Neural progenitor cell (in vitro differentiated cells): ENCODE measurements around the gene TP73. TPM values are rescaled to one million over a fixed set of nuclear protein-coding genes. Genes with fewer than 3 reads are reported as not detected.

ENCODE experiments used
- DNase-seq: peaks from one replicate; pipeline ENCODE4 v3.0.0-alpha.2; 2016; ENCODE audit warnings: low spot score
- H2AFZ ChIP-seq: fragments of 200-600 bp; sonication (generic); replicated peaks from 2 replicates; pipeline ENCODE4 v1.6.1; 2016; ENCODE audit warnings: antibody characterized with exemption
- H3F3A ChIP-seq: fragments of 200-600 bp; sonication (generic); 2 replicates; pipeline ENCODE4 v1.6.1; 2016; ENCODE audit warnings: antibody characterized with exemption, low read depth
- H3K27ac ChIP-seq: fragments of 200-600 bp; sonication (generic); 2 replicates; pipeline ENCODE4 v1.5.1; 2016; ENCODE audit warnings: mild to moderate bottlenecking
- H3K27me3 ChIP-seq: fragments of 200-600 bp; sonication (generic); 2 replicates; pipeline ENCODE4 v1.6.1; 2016; ENCODE audit warnings: mild to moderate bottlenecking, moderate library complexity
- H3K36me3 ChIP-seq: fragments of 200-600 bp; sonication (generic); 2 replicates; pipeline ENCODE4 v1.5.1; 2016
- H3K4me1 ChIP-seq: fragments of 200-600 bp; sonication (generic); 2 replicates; pipeline ENCODE4 v1.6.1; 2016; ENCODE audit warnings: mixed run types
- H3K4me2 ChIP-seq: fragments of 200-600 bp; sonication (generic); 2 replicates; pipeline ENCODE4 v1.6.1; 2016
- H3K4me3 ChIP-seq: fragments of 200-600 bp; sonication (generic); 2 replicates; pipeline ENCODE4 v1.5.1; 2016
- H3K79me2 ChIP-seq: fragments of 200-600 bp; sonication (generic); 2 replicates; pipeline ENCODE4 v1.6.1; 2016; ENCODE audit warnings: low read depth
- H3K9ac ChIP-seq: fragments of 200-600 bp; sonication (generic); 2 replicates; pipeline ENCODE4 v1.6.1; 2016
- H3K9me3 ChIP-seq: fragments of 200-600 bp; sonication (generic); 2 replicates; pipeline ENCODE4 v1.5.1; 2016; ENCODE audit warnings: low read depth
- H4K20me1 ChIP-seq: fragments of 200-600 bp; sonication (generic); 2 replicates; pipeline ENCODE4 v1.6.1; 2016; ENCODE audit warnings: low read depth
- H3K27ac Mint-ChIP-seq: 3 replicates; pipeline ENCODE4 v1.8.0; 2021; ENCODE audit warnings: mixed read lengths
- H3K27me3 Mint-ChIP-seq: 2 replicates; pipeline ENCODE4 v1.8.0; 2022; ENCODE audit warnings: low read depth, mild to moderate bottlenecking, inconsistent platforms, moderate library complexity, mixed read lengths; ENCODE audit not compliant: insufficient read depth
- H3K36me3 Mint-ChIP-seq: 3 replicates; pipeline ENCODE4 v1.8.0; 2021; ENCODE audit warnings: mixed read lengths
- H3K4me1 Mint-ChIP-seq: 3 replicates; pipeline ENCODE4 v1.8.0; 2021; ENCODE audit warnings: mixed read lengths
- H3K4me3 Mint-ChIP-seq: 3 replicates; pipeline ENCODE4 v1.8.0; 2021; ENCODE audit warnings: mild to moderate bottlenecking, moderate library complexity, mixed read lengths
- H3K9me3 Mint-ChIP-seq: 3 replicates; pipeline ENCODE4 v1.8.0; 2020; ENCODE audit warnings: mixed read lengths
- CTCF ChIP-seq: fragments of 200-600 bp; sonication (generic); IDR thresholded peaks from 2 replicates; pipeline ENCODE4 v1.5.1; 2017; ENCODE audit warnings: antibody characterized with exemption, mild to moderate bottlenecking
- EZH2 ChIP-seq: fragments of 200-600 bp; sonication (generic); IDR thresholded peaks from 2 replicates; pipeline ENCODE4 v1.6.1; 2017; ENCODE audit warnings: antibody characterized with exemption, mild to moderate bottlenecking, moderate library complexity
- EZH2phosphoT487 ChIP-seq: fragments of 200-600 bp; sonication (generic); IDR thresholded peaks from 2 replicates; pipeline ENCODE4 v1.6.1; 2017; ENCODE audit warnings: antibody characterized with exemption
- total RNA-seq: library from RNA; depleted of rRNA; stranded (reverse); fragments of >200 nt; gene quantifications from 2 replicates; pipeline ENCODE4 v1.2.3, GENCODE V29; 2015; ENCODE audit warnings: low replicate concordance

Gene TP73
- total RNA-seq, 1 donor from 2014 or later: not detected

GRCh38 chr1:3670823-3671265 is 18.5 kb downstream of the TP73 start:
- Mint-ChIP-seq H3K27ac (no peak overlapping the region), H3K36me3 (peaks cover 3% of the 10 kb centered on the region), H3K9me3 (no peaks in the 10 kb centered on the region), H3K27me3 (peaks cover 13% of the 10 kb centered on the region), H3K4me1 (peaks cover 32% of the 10 kb centered on the region), H3K4me3 (no peak overlapping the region)
- Histone ChIP-seq H4K20me1 (no peaks in the 10 kb centered on the region), H3K4me3 (no peak overlapping the region), H3K27ac (no peak overlapping the region), H3K36me3 (no peaks in the 10 kb centered on the region), H3K79me2 (no peaks in the 10 kb centered on the region), H3K9ac (no peak overlapping the region), H3K9me3 (no peaks in the 10 kb centered on the region), H3F3A (no peaks in the 10 kb centered on the region), H3K4me1 (no peaks in the 10 kb centered on the region), H3K4me2 (no peak overlapping the region), H2AFZ (no peak overlapping the region), H3K27me3 (peaks cover 44% of the 10 kb centered on the region)
- DNase-seq: no peak
- no peak for TF ChIP-seq EZH2
- TF ChIP-seq CTCF: no peak
- no peak for TF ChIP-seq EZH2phosphoT487

GRCh38 chr1:3671371-3672180 is 19.3 kb downstream of the TP73 start:
- no peaks in the 10 kb centered on the region for H3K9me3 ChIP-seq
- H3K27me3 ChIP-seq: peaks cover 44% of the 10 kb centered on the region
- H3K27ac Mint-ChIP-seq: peak overlapping the region; percentile 87
- H2AFZ ChIP-seq: no peak overlapping the region
- no peaks in the 10 kb centered on the region for H3K4me1 ChIP-seq
- H3K27me3 Mint-ChIP-seq: peaks cover 15% of the 10 kb centered on the region
- H3K4me3 Mint-ChIP-seq: peak overlapping the region; percentile 33
- H3K4me2 ChIP-seq: no peak overlapping the region
- H4K20me1 ChIP-seq: no peaks in the 10 kb centered on the region
- H3K9ac ChIP-seq: no peak overlapping the region
- no peak overlapping the region for H3K27ac ChIP-seq
- no peaks in the 10 kb centered on the region for H3K36me3 ChIP-seq
- no peaks in the 10 kb centered on the region for H3K79me2 ChIP-seq
- no peak overlapping the region for H3K4me3 ChIP-seq
- DNase-seq: no peak
- H3K36me3 Mint-ChIP-seq: peaks cover 3% of the 10 kb centered on the region
- H3K9me3 Mint-ChIP-seq: no peaks in the 10 kb centered on the region
- no peak for TF ChIP-seq EZH2phosphoT487
- no peak for TF ChIP-seq CTCF
- no peak for TF ChIP-seq EZH2
- H3F3A ChIP-seq: no peaks in the 10 kb centered on the region
- H3K4me1 Mint-ChIP-seq: peaks cover 26% of the 10 kb centered on the region

GRCh38 chr1:3672231-3672970 is 20.1 kb downstream of the TP73 start:
- H3K36me3 Mint-ChIP-seq: peaks cover 3% of the 10 kb centered on the region
- Histone ChIP-seq H3F3A (no peaks in the 10 kb centered on the region), H3K4me1 (no peaks in the 10 kb centered on the region), H4K20me1 (no peaks in the 10 kb centered on the region), H3K4me3 (no peak overlapping the region), H3K9me3 (no peaks in the 10 kb centered on the region), H3K27ac (no peak overlapping the region), H3K79me2 (no peaks in the 10 kb centered on the region), H3K27me3 (peaks cover 40% of the 10 kb centered on the region), H2AFZ (no peak overlapping the region), H3K9ac (no peak overlapping the region), H3K4me2 (no peak overlapping the region), H3K36me3 (no peaks in the 10 kb centered on the region)
- no peak overlapping the region for H3K27ac Mint-ChIP-seq
- no peaks in the 10 kb centered on the region for H3K9me3 Mint-ChIP-seq
- TF ChIP-seq CTCF (no peak), EZH2 (no peak), EZH2phosphoT487 (no peak)
- no peak overlapping the region for H3K4me3 Mint-ChIP-seq
- no peak for DNase-seq
- peaks cover 22% of the 10 kb centered on the region for H3K4me1 Mint-ChIP-seq
- H3K27me3 Mint-ChIP-seq: peaks cover 12% of the 10 kb centered on the region
